Prostate gland (tissue), 2 donors: ENCODE data around the gene CTNND2.

Experiments used
- POLR2A ChIP-seq: fragments of 450-650 bp; IDR thresholded peaks from one replicate; pipeline ENCODE4 v1.6.1; 2016; ENCODE audit warnings: antibody characterized with exemption, mild to moderate bottlenecking
- TF ChIP-seq, protein P1 (sequence below), 4 experiments: fragments of 200-600 bp in 2 of 4; fragments of 450-650 bp in 2 of 4; sonication (generic) in 2 of 4; IDR thresholded peaks; 1 replicate in 3 of 4; 2 replicates in 1 of 4; pipeline ENCODE4 v1.5.1; 2016 to 2019; ENCODE audit warnings: antibody characterized with exemption in 4 of 4, mild to moderate bottlenecking in 2 of 4, moderate library complexity in 2 of 4

DNA sequence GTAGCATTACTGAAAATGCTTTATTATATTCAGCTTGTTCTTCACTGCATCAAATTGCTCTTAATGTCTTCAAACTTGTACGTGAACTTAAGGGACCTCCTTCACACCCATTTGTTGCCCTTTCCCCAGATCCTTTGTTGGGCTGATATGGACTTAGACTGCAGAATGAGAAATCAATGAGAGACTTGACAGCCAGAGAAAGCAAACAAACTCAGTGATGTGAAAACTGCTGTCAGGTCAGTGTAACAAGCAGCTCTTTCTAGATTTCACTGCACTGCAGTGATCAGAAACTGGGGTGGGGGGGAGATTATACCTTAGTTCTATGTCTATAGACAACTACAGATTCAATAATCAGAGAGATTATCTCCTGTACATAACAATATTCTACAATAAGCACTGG, 652.2 kb downstream of the CTNND2 start:
- TF ChIP-seq POLR2A = no peak
- TF ChIP-seq, protein P1, sequence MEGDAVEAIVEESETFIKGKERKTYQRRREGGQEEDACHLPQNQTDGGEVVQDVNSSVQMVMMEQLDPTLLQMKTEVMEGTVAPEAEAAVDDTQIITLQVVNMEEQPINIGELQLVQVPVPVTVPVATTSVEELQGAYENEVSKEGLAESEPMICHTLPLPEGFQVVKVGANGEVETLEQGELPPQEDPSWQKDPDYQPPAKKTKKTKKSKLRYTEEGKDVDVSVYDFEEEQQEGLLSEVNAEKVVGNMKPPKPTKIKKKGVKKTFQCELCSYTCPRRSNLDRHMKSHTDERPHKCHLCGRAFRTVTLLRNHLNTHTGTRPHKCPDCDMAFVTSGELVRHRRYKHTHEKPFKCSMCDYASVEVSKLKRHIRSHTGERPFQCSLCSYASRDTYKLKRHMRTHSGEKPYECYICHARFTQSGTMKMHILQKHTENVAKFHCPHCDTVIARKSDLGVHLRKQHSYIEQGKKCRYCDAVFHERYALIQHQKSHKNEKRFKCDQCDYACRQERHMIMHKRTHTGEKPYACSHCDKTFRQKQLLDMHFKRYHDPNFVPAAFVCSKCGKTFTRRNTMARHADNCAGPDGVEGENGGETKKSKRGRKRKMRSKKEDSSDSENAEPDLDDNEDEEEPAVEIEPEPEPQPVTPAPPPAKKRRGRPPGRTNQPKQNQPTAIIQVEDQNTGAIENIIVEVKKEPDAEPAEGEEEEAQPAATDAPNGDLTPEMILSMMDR (IDR thresholded peaks at IDR 0.05) = no peak
